Iris pigment epithelial cell (primary cell): ENCODE data around the gene THY1.
"Not testable (repeated sequence)": the region's sequence is repeated elsewhere in the genome, so short reads cannot be mapped to it uniquely, and the experiment has no call there.

Source experiments
- DNase-seq: peaks from one replicate; pipeline ENCODE4 v3.0.0-alpha.2; 2011; ENCODE audit warnings: low read depth

The THY1 gene

GRCh38 chr11:119417726-119418540 is 5.0 kb downstream of the THY1 start:
- peak; percentile 80 for DNase-seq

GRCh38 chr11:119416606-119417580 is 6.1 kb downstream of the THY1 start:
- peak; percentile 15 for DNase-seq

- no peak for DNase-seq
Observed at GRCh38 chr11:119415966-119416365, 7.0 kb downstream of the THY1 start.

- DNase-seq, result no peak
Observed at GRCh38 chr11:119415517-119415916, 7.5 kb downstream of the THY1 start.

- DNase-seq, result no peak
Observed at GRCh38 chr11:119414734-119415133, 8.2 kb downstream of the THY1 start.

GRCh38 chr11:119414321-119414720 is 8.7 kb downstream of the THY1 start:
- no peak for DNase-seq

GRCh38 chr11:119412072-119412471 is 10.9 kb downstream of the THY1 start:
- DNase-seq, result no peak

GRCh38 chr11:119410501-119410900 is 12.5 kb downstream of the THY1 start:
- DNase-seq, result no peak

GRCh38 chr11:119409731-119410130 is 13.2 kb downstream of the THY1 start:
- DNase-seq, result no peak

- DNase-seq, result no peak
Observed at GRCh38 chr11:119406005-119406404, 17.0 kb downstream of the THY1 start.

- not testable (repeated sequence) for DNase-seq
Observed at GRCh38 chr11:119405448-119405847, 17.5 kb downstream of the THY1 start.

- DNase-seq, result no peak
Observed at GRCh38 chr11:119404872-119405271, 18.1 kb downstream of the THY1 start.

- DNase-seq, result no peak
Observed at GRCh38 chr11:119403021-119403420, 20.0 kb downstream of the THY1 start.

- no peak for DNase-seq
Observed at GRCh38 chr11:119402470-119402869, 20.5 kb downstream of the THY1 start.

- DNase-seq, result no peak
Observed at GRCh38 chr11:119400860-119401259, 22.1 kb downstream of the THY1 start.

- no peak for DNase-seq
Observed at GRCh38 chr11:119397740-119398139, 25.2 kb downstream of the THY1 start.

GRCh38 chr11:119396835-119397234 is 26.1 kb downstream of the THY1 start:
- DNase-seq, result no peak

GRCh38 chr11:119391275-119391674 is 31.7 kb downstream of the THY1 start:
- no peak for DNase-seq

- DNase-seq, result no peak
Observed at GRCh38 chr11:119389611-119390254, 33.2 kb downstream of the THY1 start.

- no peak for DNase-seq
Observed at GRCh38 chr11:119388103-119388502, 34.9 kb downstream of the THY1 start.

- DNase-seq, result no peak
Observed at GRCh38 chr11:119384332-119384731, 38.6 kb downstream of the THY1 start.

- DNase-seq, result not testable (repeated sequence)
Observed at GRCh38 chr11:119382513-119382912, 40.5 kb downstream of the THY1 start.
